HCT116 (cell line): ENCODE results near the gene DIS3L2. TPM values are rescaled to one million over a fixed set of nuclear protein-coding genes. Genes with fewer than 3 reads are reported as not detected.

Source experiments
- ATAC-seq: fragments of 200-7000 bp; cut with Tn5 transposase; 2 replicates; pipeline ENCODE4 v1.9.1; 2020; ENCODE audit warnings: mild to moderate bottlenecking, moderate library complexity
- BruUV-seq: library from RNA; stranded (reverse); fragments of 400-500 nt; replicated peaks from 2 replicates; lab custom pipeline; 2021; lab: Mats Ljungman, UMichigan
- CTCF ChIA-PET: fragments of 300-600 bp; sonication (Branson Sonifier 250); formaldehyde crosslinking; loops from one replicate; lab custom pipeline; 2021; ENCODE audit warnings: antibody characterized with exemption; lab: Charles Lee
- POLR2A ChIA-PET: fragments of 300-600, 350-600 bp; sonication (Branson Sonifier 250); formaldehyde crosslinking; loops from one replicate; lab custom pipeline; 2021; ENCODE audit warnings: antibody characterized with exemption; lab: Charles Lee
- RAD21 ChIA-PET, 2 experiments: fragments of 300-600 bp; sonication (Branson Sonifier 250); formaldehyde crosslinking; loops; one replicate each; lab custom pipeline; 2023; ENCODE audit warnings: low total read pairs in 2 of 2; ENCODE audit not compliant: uncharacterized antibody in 2 of 2, unreplicated experiment in 2 of 2, low non-redundant PET in 1 of 2; lab: Charles Lee
- DNase-seq: peaks from one replicate; pipeline ENCODE4 v3.0.0-alpha.2; 2010; ENCODE audit warnings: low read depth, low spot score
- H2AFZ ChIP-seq: fragments of 200-600 bp; shearing (Covaris generic), sonication (generic); 2 replicates; pipeline ENCODE4 v1.6.1; 2017; ENCODE audit warnings: low read depth, mixed run types, mixed read lengths, antibody characterized with exemption, low read length; ENCODE audit not compliant: poor library complexity, severe bottlenecking
- H3K27ac ChIP-seq: 2 replicates; pipeline ENCODE4 v1.5.1; 2012; ENCODE audit warnings: low read depth, low read length
- H3K27me3 ChIP-seq: fragments of 200-600 bp; sonication (generic); 2 replicates; pipeline ENCODE4 v1.6.1; 2016; ENCODE audit warnings: mixed run types, low read length, mixed read lengths; ENCODE audit not compliant: insufficient read depth
- H3K36me3 ChIP-seq, 2 experiments: fragments of 200-500 bp in 1 of 2; fragments of 200-600 bp in 1 of 2; sonication (Bioruptor generic) in 1 of 2; sonication (generic) in 1 of 2; 2 replicates each; pipeline versions ENCODE4 v1.5.1 to v1.6.1; 2014 to 2016; ENCODE audit warnings: low read length in 2 of 2, inconsistent platforms in 1 of 2, mixed read lengths in 1 of 2, mixed run types in 1 of 2; ENCODE audit not compliant: insufficient read depth in 2 of 2, control insufficient read depth in 1 of 2
- H3K4me1 ChIP-seq, 2 experiments: fragments of 200-600 bp in 1 of 2; sonication (generic) in 1 of 2; 2 replicates each; pipeline versions ENCODE4 v1.5.1 to v1.6.1; 2012 to 2017; ENCODE audit warnings: low read length in 2 of 2, inconsistent platforms in 1 of 2, mild to moderate bottlenecking in 1 of 2, mixed read lengths in 1 of 2, mixed run types in 1 of 2, moderate library complexity in 1 of 2; ENCODE audit not compliant: insufficient read depth in 2 of 2, control insufficient read depth in 1 of 2
- H3K4me2 ChIP-seq: fragments of 200-600 bp; sonication (generic); 2 replicates; pipeline ENCODE4 v1.6.1; 2017; ENCODE audit warnings: mixed run types, low read length, mixed read lengths
- H3K4me3 ChIP-seq, 2 experiments: fragments of 200-600 bp in 1 of 2; sonication (generic) in 1 of 2; replicated peaks in 1 of 2; 2 replicates each; pipeline ENCODE4 v1.5.1; 2011 to 2016; ENCODE audit warnings: low read length in 2 of 2, control low read depth in 1 of 2, low read depth in 1 of 2, mild to moderate bottlenecking in 1 of 2, mixed read lengths in 1 of 2, mixed run types in 1 of 2
- H3K79me2 ChIP-seq: fragments of 200-600 bp; sonication (generic); 2 replicates; pipeline ENCODE4 v1.6.1; 2017; ENCODE audit warnings: mild to moderate bottlenecking, mixed run types, low read length, moderate library complexity, mixed read lengths; ENCODE audit not compliant: insufficient read depth
- H3K9ac ChIP-seq: fragments of 200-600 bp; sonication (generic); 2 replicates; pipeline ENCODE4 v1.6.1; 2016; ENCODE audit warnings: low read length, mixed read lengths
- H3K9me2 ChIP-seq: fragments of 200-600 bp; sonication (generic), shearing (Covaris generic); 2 replicates; pipeline ENCODE4 v1.6.1; 2017; ENCODE audit warnings: mixed run types, mild to moderate bottlenecking, moderate library complexity; ENCODE audit not compliant: insufficient read depth
- H3K9me3 ChIP-seq, 2 experiments: fragments of 200-500 bp in 1 of 2; fragments of 200-600 bp in 1 of 2; sonication (Bioruptor generic) in 1 of 2; sonication (generic) in 1 of 2; 2 replicates each; pipeline ENCODE4 v1.6.1; 2014 to 2017; ENCODE audit warnings: low read length in 2 of 2, mixed read lengths in 2 of 2, inconsistent platforms in 1 of 2, low read depth in 1 of 2, mild to moderate bottlenecking in 1 of 2, mixed run types in 1 of 2, moderate library complexity in 1 of 2; ENCODE audit not compliant: control insufficient read depth in 1 of 2, insufficient read depth in 1 of 2
- H4K20me1 ChIP-seq: fragments of 200-600 bp; sonication (generic), shearing (Covaris generic); 2 replicates; pipeline ENCODE4 v1.6.1; 2017; ENCODE audit warnings: mixed run types, mild to moderate bottlenecking, moderate library complexity; ENCODE audit not compliant: insufficient read depth
- ATF3 ChIP-seq: IDR thresholded peaks from 2 replicates; pipeline ENCODE4 v1.6.1; 2012
- CBX3 ChIP-seq: IDR thresholded peaks from 2 replicates; pipeline ENCODE4 v1.6.1; 2012; ENCODE audit warnings: low read depth
- CEBPB ChIP-seq: IDR thresholded peaks from 2 replicates; pipeline ENCODE4 v1.6.1; 2012; ENCODE audit warnings: low read depth
- CTCF ChIP-seq, 3 experiments: fragments of 200-600 bp in 1 of 3; sonication (generic) in 1 of 3; IDR thresholded peaks in 2 of 3; conservative IDR thresholded peaks in 1 of 3; 2 replicates each; pipeline ENCODE4 v1.5.1; 2012 to 2017; ENCODE audit warnings: low read depth in 2 of 3, low read length in 2 of 3, antibody characterized with exemption in 1 of 3, borderline replicate concordance in 1 of 3, control low read depth in 1 of 3, mild to moderate bottlenecking in 1 of 3, mixed read lengths in 1 of 3, mixed run types in 1 of 3, moderate library complexity in 1 of 3; ENCODE audit not compliant: insufficient read depth in 1 of 3
- EGR1 ChIP-seq: IDR thresholded peaks from 2 replicates; pipeline ENCODE4 v1.6.1; 2012; ENCODE audit warnings: low read depth
- EZH2 ChIP-seq: fragments of 200-600 bp; sonication (generic); IDR thresholded peaks from 2 replicates; pipeline ENCODE4 v1.6.1; 2017; ENCODE audit warnings: antibody characterized with exemption, mixed run types
- EZH2phosphoT487 ChIP-seq: fragments of 200-600 bp; IDR thresholded peaks from 2 replicates; pipeline ENCODE4 v1.6.1; 2018; ENCODE audit warnings: antibody characterized with exemption, borderline replicate concordance
- FOSL1 ChIP-seq: IDR thresholded peaks from 2 replicates; pipeline ENCODE4 v1.6.1; 2012; ENCODE audit warnings: low read depth
- JUND ChIP-seq: IDR thresholded peaks from 2 replicates; pipeline ENCODE4 v1.6.1; 2012
- MAX ChIP-seq: IDR thresholded peaks from 2 replicates; pipeline ENCODE4 v1.6.1; 2012
- POLR2A ChIP-seq: IDR thresholded peaks from 2 replicates; pipeline ENCODE4 v1.7.0; 2011; ENCODE audit warnings: borderline replicate concordance; ENCODE audit not compliant: insufficient read depth, insufficient read length; ENCODE audit errors: extremely low read depth
- POLR2AphosphoS5 ChIP-seq: IDR thresholded peaks from 2 replicates; pipeline ENCODE4 v1.6.1; 2011; ENCODE audit warnings: mild to moderate bottlenecking, low read depth, low read length, moderate library complexity
- RAD21 ChIP-seq: IDR thresholded peaks from 2 replicates; pipeline ENCODE4 v1.6.1; 2012; ENCODE audit warnings: low read depth, mild to moderate bottlenecking
- REST ChIP-seq: IDR thresholded peaks from 2 replicates; pipeline ENCODE4 v1.6.1; 2012; ENCODE audit warnings: low read depth
- SIN3A ChIP-seq: IDR thresholded peaks from 2 replicates; pipeline ENCODE4 v1.6.1; 2012; ENCODE audit warnings: low read depth
- SP1 ChIP-seq: IDR thresholded peaks from 2 replicates; pipeline ENCODE4 v1.6.1; 2012; ENCODE audit warnings: low read depth
- YY1 ChIP-seq: IDR thresholded peaks from 2 replicates; pipeline ENCODE4 v1.6.1; 2011; ENCODE audit warnings: low read length, low read depth, moderate library complexity, mild to moderate bottlenecking; ENCODE audit not compliant: insufficient replicate concordance; ENCODE audit errors: extremely low read depth
- ZBTB33 ChIP-seq: IDR thresholded peaks from 2 replicates; pipeline ENCODE4 v1.6.1; 2011; ENCODE audit warnings: mild to moderate bottlenecking, low read length, moderate library complexity; ENCODE audit not compliant: insufficient replicate concordance; ENCODE audit errors: extremely low read depth
- ZFX ChIP-seq: fragments of 450-650 bp; IDR thresholded peaks from 2 replicates; pipeline ENCODE4 v1.6.1; 2017
- ZNF274 ChIP-seq: fragments of 200-500 bp; sonication (Bioruptor generic); IDR thresholded peaks from 2 replicates; pipeline ENCODE4 v1.6.1; 2014; ENCODE audit warnings: mild to moderate bottlenecking, low read depth, low read length, inconsistent platforms
- intact Hi-C: fragments of 100-400 bp; cut with micrococcal nuclease; formaldehyde crosslinking; loops from 2 replicates; pipeline ENCODE4 v1.10.0; 2022
- total RNA-seq: library from RNA; stranded (reverse); gene quantifications from one replicate; pipeline ENCODE4 v1.2.1, GENCODE V29; 2021; ENCODE audit not compliant: unreplicated experiment

The DIS3L2 gene
- total RNA-seq, 1 experiment from 2014 or later: 42.5 TPM

- Histone ChIP-seq H3K27ac (no peak overlapping the region), H3K36me3 (no peaks in the 10 kb centered on the region), H3K79me2 (no peaks in the 10 kb centered on the region), H3K9me2 (no peaks in the 10 kb centered on the region), H3K9ac (no peak overlapping the region), H3K9me3 (no peaks in the 10 kb centered on the region), H3K4me2 (no peak overlapping the region), H3K4me3 (no peak overlapping the region), H3K4me1 (no peaks in the 10 kb centered on the region), H3K27me3 (no peaks in the 10 kb centered on the region), H4K20me1 (no peaks in the 10 kb centered on the region; the same call in 1 of the 2 replicates), H2AFZ (no peak overlapping the region)
- TF ChIP-seq EZH2 (no peak), SIN3A (no peak), EGR1 (no peak), REST (no peak), CTCF (IDR thresholded peaks at IDR 0.05 in 2 of 3, conservative IDR thresholded peaks at IDR 0.05 in 1 of 3; ENCODE audit: borderline replicate concordance in 1 of 3, insufficient read depth in 1 of 3, low read depth in 2 of 3, low read length in 2 of 3) (no peak), EZH2phosphoT487 (no peak), POLR2AphosphoS5 (no peak), YY1 (no peak), CEBPB (no peak), ZBTB33 (no peak), CBX3 (no peak), ATF3 (no peak), RAD21 (no peak), JUND (no peak), ZNF274 (no peak), POLR2A (no peak), ZFX (no peak), FOSL1 (no peak), SP1 (no peak), MAX (no peak)
- RAD21 ChIA-PET: no interaction called here
- CTCF ChIA-PET: interaction anchor here (0.7 kb wide), 1 partner anchor 43 kb away, joined by 4 read pairs; no protein-coding TSS in a partner anchor
- intact Hi-C loops: no loop called here
- no TSS peak for BruUV-seq
- DNase-seq (no peak), ATAC-seq (no peak)
- POLR2A ChIA-PET: no interaction called here
Measured at GRCh38 chr2:232249096-232249495, 287.6 kb downstream of the DIS3L2 start.
